HepG2 (cell line): Measurements from ENCODE around the gene CNGA3. TPM values are rescaled to one million over a fixed set of nuclear protein-coding genes. Genes with fewer than 3 reads are reported as not detected.

Experiments used
- ATAC-seq: fragments of 200-7000 bp; cut with Tn5 transposase; 3 replicates; pipeline ENCODE4 v1.9.1; 2020; ENCODE audit warnings: mild to moderate bottlenecking, moderate library complexity
- BruUV-seq: library from RNA; stranded (reverse); fragments of 400-500 nt; replicated peaks from 2 replicates; lab custom pipeline; 2021; lab: Mats Ljungman, UMichigan
- CTCF ChIA-PET: fragments of 300-600 bp; formaldehyde crosslinking; extraction: SDS; loops from one replicate; lab custom pipeline; 2021; ENCODE audit warnings: low total read pairs, inconsistent platforms, low intra/inter-chr PET ratio; lab: Yijun Ruan, JAX
- POLR2A ChIA-PET: fragments of 350-600 bp; sonication (Branson Sonifier 250); formaldehyde crosslinking; loops from one replicate; lab custom pipeline; 2020; ENCODE audit warnings: antibody characterized with exemption, inconsistent platforms; lab: Yijun Ruan, JAX
- DNase-seq: peaks from one replicate; pipeline ENCODE4 v3.0.0-alpha.2; 2015; ENCODE audit warnings: low spot score
- FAIRE-seq: peaks from 3 replicates; lab custom pipeline; 2011; peaks lifted over from hg19 to GRCh38; lab: Jason Lieb, UNC
- H2AFZ ChIP-seq: one replicate; pipeline ENCODE4 v1.6.1; 2011; ENCODE audit warnings: low read length, inconsistent platforms
- H3K27ac ChIP-seq: fragments of 300-600 bp; 3 replicates; pipeline ENCODE4 v1.8.0; 2011; ENCODE audit warnings: mixed run types, mild to moderate bottlenecking, mixed read lengths, low read length, inconsistent platforms; ENCODE audit not compliant: insufficient read depth; ENCODE audit errors: extremely low read length
- H3K27me3 ChIP-seq, 2 experiments: fragments of 200-600 bp in 1 of 2; 2 replicates in 1 of 2; 3 replicates in 1 of 2; pipeline versions ENCODE4 v1.6.0 to v1.8.0; 2011; ENCODE audit warnings: low read length in 2 of 2, mild to moderate bottlenecking in 2 of 2, moderate library complexity in 2 of 2, inconsistent platforms in 1 of 2; ENCODE audit not compliant: insufficient read depth in 2 of 2, control insufficient read depth in 1 of 2
- H3K36me3 ChIP-seq, 2 experiments: fragments of 200-600 bp in 1 of 2; replicated peaks in 1 of 2; 2 replicates in 1 of 2; 3 replicates in 1 of 2; pipeline versions ENCODE4 v1.5.1 to v1.8.0; 2011; ENCODE audit warnings: low read length in 2 of 2, inconsistent platforms in 1 of 2; ENCODE audit not compliant: insufficient read depth in 2 of 2, control insufficient read depth in 1 of 2
- H3K4me1 ChIP-seq: 2 replicates; pipeline ENCODE4 v1.5.1; 2012; ENCODE audit warnings: low read length, inconsistent platforms; ENCODE audit not compliant: insufficient read depth
- H3K4me2 ChIP-seq: 2 replicates; pipeline ENCODE4 v1.6.0; 2011; ENCODE audit warnings: low read depth, low read length, inconsistent platforms
- H3K4me3 ChIP-seq, 3 experiments: fragments of 200-600 bp in 1 of 3; sonication (generic), shearing (Covaris generic) in 1 of 3; replicated peaks in 1 of 3; 2 replicates each; pipeline ENCODE4 v1.5.1; 2011 to 2016; ENCODE audit warnings: low read length in 3 of 3, inconsistent platforms in 2 of 3, low read depth in 2 of 3, mild to moderate bottlenecking in 2 of 3, control low read depth in 1 of 3, mixed read lengths in 1 of 3; ENCODE audit not compliant: insufficient read depth in 1 of 3
- H3K79me2 ChIP-seq: one replicate; pipeline ENCODE4 v1.6.1; 2011; ENCODE audit warnings: low read length, inconsistent platforms; ENCODE audit not compliant: insufficient read depth
- H3K9ac ChIP-seq: 2 replicates; pipeline ENCODE4 v1.6.0; 2011; ENCODE audit warnings: mild to moderate bottlenecking, low read depth, low read length, inconsistent platforms; ENCODE audit not compliant: insufficient read depth
- H3K9me3 ChIP-seq: 2 replicates; pipeline ENCODE4 v1.5.1; 2012; ENCODE audit warnings: mild to moderate bottlenecking, low read length
- H4K20me1 ChIP-seq: 2 replicates; pipeline ENCODE4 v1.6.0; 2011; ENCODE audit warnings: inconsistent platforms, mild to moderate bottlenecking, low read length, moderate library complexity; ENCODE audit not compliant: insufficient read depth
- AGO2 ChIP-seq: fragments of 200-400 bp; formaldehyde crosslinking; optimal IDR thresholded peaks from 2 replicates; pipeline ENCODE3; 2017; ENCODE audit warnings: mild to moderate bottlenecking, low read depth, low read length, moderate library complexity
- HNRNPLL ChIP-seq: fragments of 200-400 bp; formaldehyde crosslinking; IDR thresholded peaks from 2 replicates; pipeline ENCODE4 v1.6.1; 2017; ENCODE audit warnings: mild to moderate bottlenecking, low read depth, low read length; ENCODE audit not compliant: poor library complexity, severe bottlenecking
- SMARCC2 ChIP-seq: fragments of 450-650 bp; IDR thresholded peaks from 2 replicates; pipeline ENCODE4 v1.6.1; 2017; ENCODE audit warnings: antibody characterized with exemption, mild to moderate bottlenecking
- ZFP82 ChIP-seq: sonication (generic); formaldehyde crosslinking; IDR thresholded peaks from 2 replicates; pipeline ENCODE4 v1.5.1; 2020; ENCODE audit warnings: mild to moderate bottlenecking, missing genetic modification reagents, borderline replicate concordance
- ZNF10 ChIP-seq: sonication (generic); formaldehyde crosslinking; IDR thresholded peaks from 2 replicates; pipeline ENCODE4 v1.4.0; 2020; ENCODE audit warnings: mild to moderate bottlenecking, low read depth, missing genetic modification reagents, borderline replicate concordance
- ZNF256 ChIP-seq: sonication (generic); formaldehyde crosslinking; conservative IDR thresholded peaks from 2 replicates; pipeline ENCODE4 v1.4.0; 2020; ENCODE audit warnings: missing genetic modification reagents
- ZNF274 ChIP-seq: sonication (generic); formaldehyde crosslinking; IDR thresholded peaks from 2 replicates; pipeline ENCODE4 v1.5.1; 2020; ENCODE audit warnings: mild to moderate bottlenecking, missing genetic modification reagents
- ZSCAN22 ChIP-seq: sonication (generic); formaldehyde crosslinking; IDR thresholded peaks from 2 replicates; pipeline ENCODE4 v1.4.0; 2020; ENCODE audit warnings: mild to moderate bottlenecking, missing genetic modification reagents
- WGBS: methylation state at CpG from one replicate; pipeline ENCODE4 v1.1.6; 2017; ENCODE audit warnings: low lambda C conversion rate; 5-methylcytosine and 5-hydroxymethylcytosine counted together
- in situ Hi-C: cut with HindIII; loops from 2 replicates; pipeline ENCODE4 v1.10.0; 2017; ENCODE audit warnings: low pct_unique_long_range_greater_than_20kb; ENCODE audit not compliant: extremely low pct_ligation_motif_present
- intact Hi-C: fragments of 100-400 bp; cut with micrococcal nuclease; formaldehyde crosslinking; loops from one replicate; pipeline ENCODE4 v1.10.0; 2022; ENCODE audit not compliant: unreplicated experiment
- polyA plus RNA-seq, 8 experiments: library from polyadenylated mRNA; depleted of rRNA in 3 of 8; stranded (reverse) in 7 of 8; unstranded in 1 of 8; fragments of >200 nt; fragmentation: Illumina TruSeq in 4 of 8; extraction: Trizol in 4 of 8; gene quantifications; 2 replicates each; pipeline versions ENCODE4 v1.2.1 to v1.2.3, GENCODE V29; 2011 to 2016; ENCODE audit warnings: low read depth in 4 of 8, missing spikeins in 1 of 8, mixed read lengths in 1 of 8; ENCODE audit not compliant: insufficient read depth in 1 of 8
- total RNA-seq, 5 experiments: library from RNA; depleted of rRNA; stranded (reverse); fragments of >200 nt; fragmentation: Illumina TruSeq; extraction: Trizol; gene quantifications; 2 replicates each; pipeline ENCODE4 v1.2.3, GENCODE V29; 2016; ENCODE audit warnings: low read depth in 1 of 5
- TF ChIP-seq, protein P1 (sequence below): sonication (generic); formaldehyde crosslinking; IDR thresholded peaks from 2 replicates; pipeline ENCODE4 v1.8.1; 2022; ENCODE audit warnings: mild to moderate bottlenecking, missing genetic modification reagents

Gene CNGA3
- total and polyA plus RNA-seq, 2 of the 13 experiments (the other 11 are each of a cell fraction or from before 2014, with no cell fraction given): not detected

DNA sequence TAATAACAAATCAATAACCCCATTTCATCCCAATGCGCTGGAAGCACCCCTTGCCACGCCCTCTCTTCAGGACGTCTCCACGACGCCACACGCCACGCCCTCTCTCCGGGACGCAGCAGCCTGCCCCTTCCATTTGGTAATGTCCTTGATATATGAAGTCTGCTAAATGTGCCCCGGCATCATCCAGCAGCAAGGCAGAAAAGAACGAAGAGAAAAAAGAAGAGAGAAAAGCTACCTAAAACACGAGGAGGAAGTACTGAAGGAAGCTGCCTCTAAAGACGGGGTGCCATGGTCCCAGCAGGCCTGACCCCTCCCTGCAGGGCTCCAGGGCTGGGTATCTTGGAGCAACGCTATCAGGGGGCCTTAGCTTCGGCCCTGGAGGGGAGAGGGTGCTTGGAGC, 41.8 kb downstream of the CNGA3 start:
- no peaks in the 10 kb centered on the region for H3K4me1 ChIP-seq
- CTCF ChIA-PET: no interaction called here
- DNase-seq (no peak), ATAC-seq (no peak), FAIRE-seq (no peak)
- POLR2A ChIA-PET: no interaction called here
- H3K79me2 ChIP-seq: no peaks in the 10 kb centered on the region
- no peak overlapping the region for H3K27ac ChIP-seq
- H3K4me3 ChIP-seq: no peak overlapping the region
- no peak overlapping the region for H2AFZ ChIP-seq
- in situ Hi-C loops (loop anchor here (10.0 kb wide), 1 partner anchor 683 kb away; no protein-coding TSS in a partner anchor), intact Hi-C loops (no loop called here)
- no peaks in the 10 kb centered on the region for H3K36me3 ChIP-seq
- H3K4me2 ChIP-seq: no peak overlapping the region
- no peaks in the 10 kb centered on the region for H3K9me3 ChIP-seq
- BruUV-seq: no TSS peak
- H4K20me1 ChIP-seq: 0 out of 2 replicates have a peak, but pooled peaks cover 5% of the 10 kb centered on the region
- 35% methylated on average over 14 of the region's 15 CpGs for WGBS
- TF ChIP-seq ZFP82 (CRISPR knock-in tag) (no peak), ZSCAN22 (CRISPR knock-in tag) (no peak), ZNF274 (CRISPR knock-in tag) (no peak), AGO2 (no peak), HNRNPLL (no peak), ZNF256 (CRISPR knock-in tag) (no peak), SMARCC2 (no peak), ZNF10 (CRISPR knock-in tag) (no peak)
- TF ChIP-seq, protein P1, sequence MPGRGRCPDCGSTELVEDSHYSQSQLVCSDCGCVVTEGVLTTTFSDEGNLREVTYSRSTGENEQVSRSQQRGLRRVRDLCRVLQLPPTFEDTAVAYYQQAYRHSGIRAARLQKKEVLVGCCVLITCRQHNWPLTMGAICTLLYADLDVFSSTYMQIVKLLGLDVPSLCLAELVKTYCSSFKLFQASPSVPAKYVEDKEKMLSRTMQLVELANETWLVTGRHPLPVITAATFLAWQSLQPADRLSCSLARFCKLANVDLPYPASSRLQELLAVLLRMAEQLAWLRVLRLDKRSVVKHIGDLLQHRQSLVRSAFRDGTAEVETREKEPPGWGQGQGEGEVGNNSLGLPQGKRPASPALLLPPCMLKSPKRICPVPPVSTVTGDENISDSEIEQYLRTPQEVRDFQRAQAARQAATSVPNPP (CRISPR knock-in tag): no peak
- H3K27me3 ChIP-seq: peaks cover 0 to 54% of the 10 kb centered on the region in 2 experiments; a peak in 4 of 5 replicates
- no peak overlapping the region for H3K9ac ChIP-seq
